Measurements from ENCODE around the gene TSPAN5. TPM values are rescaled to one million over a fixed set of nuclear protein-coding genes. Genes with fewer than 3 reads are reported as not detected.

The TSPAN5 gene
- polyA plus RNA-seq, 1 of the 3 experiments (the other 2 are of a cell fraction), result 38.6 TPM

DNA sequence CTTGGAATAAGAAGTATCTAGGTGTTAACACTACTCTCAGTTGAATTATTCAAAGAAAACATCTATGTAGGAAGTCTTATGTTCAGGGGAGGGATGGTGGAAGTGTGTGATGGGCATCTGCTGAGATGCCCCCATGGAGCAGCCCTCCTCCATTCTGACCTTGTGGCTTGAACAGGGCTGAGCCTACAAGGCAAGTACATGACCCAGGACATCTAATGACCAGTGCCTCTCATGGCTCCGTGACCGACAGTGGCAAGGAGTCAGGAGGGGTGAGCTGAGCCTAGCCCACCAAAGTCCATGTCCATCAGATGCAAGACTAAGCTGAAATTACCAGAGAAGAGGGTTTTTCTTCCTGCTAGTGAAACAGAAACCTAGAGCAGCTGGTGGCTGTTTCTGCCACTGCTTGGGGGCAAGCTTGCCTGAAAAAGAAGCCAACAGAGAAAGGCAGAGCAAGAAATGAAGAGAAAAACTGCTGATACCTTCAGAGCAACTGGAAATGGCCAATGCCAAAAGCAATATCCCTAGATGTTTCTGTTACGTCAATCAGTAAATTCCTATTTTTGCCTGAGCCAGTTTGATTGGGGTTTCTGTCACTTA is 113.5 kb downstream of the TSPAN5 start:
- ChIA-PET POLR2A (no interaction called here), CTCF (interaction anchor here (0.9 kb wide), 1 partner anchor 14 kb away, joined by 3 read pairs; no protein-coding TSS in a partner anchor)
- H3K9me3 ChIP-seq, result no peaks in the 10 kb centered on the region
- 83% methylated on average over 3 of the region's 3 CpGs for WGBS (ENCODE audit: low lambda C conversion rate)
- H3K4me1 ChIP-seq (ENCODE audit: control insufficient read depth in 1 of 2, insufficient read depth in 2 of 2, low read depth in 1 of 2, low read length in 1 of 2), result peaks cover 4% of the 10 kb centered on the region in 2 experiments; a peak in 2 of 4 replicates
- no peaks in the 10 kb centered on the region for H3K9me2 ChIP-seq
- H3K9ac ChIP-seq, result no peak overlapping the region
- DNase-seq, result no peak
- no peaks in the 10 kb centered on the region for H3F3A ChIP-seq (replicated peaks; ENCODE audit: insufficient read depth)
- no peak overlapping the region for H3K27ac ChIP-seq (ENCODE audit: low read depth in 2 of 2, low read length in 1 of 2)
- H3K79me2 ChIP-seq (ENCODE audit: insufficient read depth), result peaks cover 70% of the 10 kb centered on the region
- no peaks in the 10 kb centered on the region for H3K36me3 ChIP-seq (replicated peaks in 1 of 2; ENCODE audit: control insufficient read depth in 1 of 2, insufficient read depth in 2 of 2, low read length in 1 of 2)
- no peaks in the 10 kb centered on the region for H4K20me1 ChIP-seq (ENCODE audit: insufficient read depth)
- H3K4me2 ChIP-seq, result no peak overlapping the region
- no peak for TF ChIP-seq RXRA (IDR thresholded peaks at IDR 0.05; ENCODE audit: borderline replicate concordance, low read depth)
- TF ChIP-seq EZH2phosphoT487 (IDR thresholded peaks at IDR 0.05; ENCODE audit: borderline replicate concordance, low read depth), result no peak
- TF ChIP-seq, protein P1, sequence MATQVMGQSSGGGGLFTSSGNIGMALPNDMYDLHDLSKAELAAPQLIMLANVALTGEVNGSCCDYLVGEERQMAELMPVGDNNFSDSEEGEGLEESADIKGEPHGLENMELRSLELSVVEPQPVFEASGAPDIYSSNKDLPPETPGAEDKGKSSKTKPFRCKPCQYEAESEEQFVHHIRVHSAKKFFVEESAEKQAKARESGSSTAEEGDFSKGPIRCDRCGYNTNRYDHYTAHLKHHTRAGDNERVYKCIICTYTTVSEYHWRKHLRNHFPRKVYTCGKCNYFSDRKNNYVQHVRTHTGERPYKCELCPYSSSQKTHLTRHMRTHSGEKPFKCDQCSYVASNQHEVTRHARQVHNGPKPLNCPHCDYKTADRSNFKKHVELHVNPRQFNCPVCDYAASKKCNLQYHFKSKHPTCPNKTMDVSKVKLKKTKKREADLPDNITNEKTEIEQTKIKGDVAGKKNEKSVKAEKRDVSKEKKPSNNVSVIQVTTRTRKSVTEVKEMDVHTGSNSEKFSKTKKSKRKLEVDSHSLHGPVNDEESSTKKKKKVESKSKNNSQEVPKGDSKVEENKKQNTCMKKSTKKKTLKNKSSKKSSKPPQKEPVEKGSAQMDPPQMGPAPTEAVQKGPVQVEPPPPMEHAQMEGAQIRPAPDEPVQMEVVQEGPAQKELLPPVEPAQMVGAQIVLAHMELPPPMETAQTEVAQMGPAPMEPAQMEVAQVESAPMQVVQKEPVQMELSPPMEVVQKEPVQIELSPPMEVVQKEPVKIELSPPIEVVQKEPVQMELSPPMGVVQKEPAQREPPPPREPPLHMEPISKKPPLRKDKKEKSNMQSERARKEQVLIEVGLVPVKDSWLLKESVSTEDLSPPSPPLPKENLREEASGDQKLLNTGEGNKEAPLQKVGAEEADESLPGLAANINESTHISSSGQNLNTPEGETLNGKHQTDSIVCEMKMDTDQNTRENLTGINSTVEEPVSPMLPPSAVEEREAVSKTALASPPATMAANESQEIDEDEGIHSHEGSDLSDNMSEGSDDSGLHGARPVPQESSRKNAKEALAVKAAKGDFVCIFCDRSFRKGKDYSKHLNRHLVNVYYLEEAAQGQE (IDR thresholded peaks at IDR 0.05; ENCODE audit: low read depth, low read length), result no peak
- no peak for TF ChIP-seq SMC3 (IDR thresholded peaks at IDR 0.05; ENCODE audit: low read depth, low read length)
- TF ChIP-seq TAF1 (IDR thresholded peaks at IDR 0.05; ENCODE audit: borderline replicate concordance, low read depth, low read length), result no peak
- TF ChIP-seq, protein P2, sequence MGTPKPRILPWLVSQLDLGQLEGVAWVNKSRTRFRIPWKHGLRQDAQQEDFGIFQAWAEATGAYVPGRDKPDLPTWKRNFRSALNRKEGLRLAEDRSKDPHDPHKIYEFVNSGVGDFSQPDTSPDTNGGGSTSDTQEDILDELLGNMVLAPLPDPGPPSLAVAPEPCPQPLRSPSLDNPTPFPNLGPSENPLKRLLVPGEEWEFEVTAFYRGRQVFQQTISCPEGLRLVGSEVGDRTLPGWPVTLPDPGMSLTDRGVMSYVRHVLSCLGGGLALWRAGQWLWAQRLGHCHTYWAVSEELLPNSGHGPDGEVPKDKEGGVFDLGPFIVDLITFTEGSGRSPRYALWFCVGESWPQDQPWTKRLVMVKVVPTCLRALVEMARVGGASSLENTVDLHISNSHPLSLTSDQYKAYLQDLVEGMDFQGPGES (IDR thresholded peaks at IDR 0.05; ENCODE audit: low read depth, low read length), result no peak
- no peak for TF ChIP-seq RCOR1 (IDR thresholded peaks at IDR 0.05; ENCODE audit: low read length)
- TF ChIP-seq, protein P3, sequence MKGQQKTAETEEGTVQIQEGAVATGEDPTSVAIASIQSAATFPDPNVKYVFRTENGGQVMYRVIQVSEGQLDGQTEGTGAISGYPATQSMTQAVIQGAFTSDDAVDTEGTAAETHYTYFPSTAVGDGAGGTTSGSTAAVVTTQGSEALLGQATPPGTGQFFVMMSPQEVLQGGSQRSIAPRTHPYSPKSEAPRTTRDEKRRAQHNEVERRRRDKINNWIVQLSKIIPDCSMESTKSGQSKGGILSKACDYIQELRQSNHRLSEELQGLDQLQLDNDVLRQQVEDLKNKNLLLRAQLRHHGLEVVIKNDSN (IDR thresholded peaks at IDR 0.05; ENCODE audit: borderline replicate concordance, low read depth), result no peak
- no peak for TF ChIP-seq NRF1 (IDR thresholded peaks at IDR 0.05; ENCODE audit: low read depth, low read length)
- TF ChIP-seq SIN3A (IDR thresholded peaks at IDR 0.05; ENCODE audit: borderline replicate concordance, low read depth, low read length), result no peak
- TF ChIP-seq JUND (IDR thresholded peaks at IDR 0.05), result no peak
- no peak for TF ChIP-seq MXI1 (IDR thresholded peaks at IDR 0.05; ENCODE audit: low read depth, low read length)
- TF ChIP-seq, protein P4, sequence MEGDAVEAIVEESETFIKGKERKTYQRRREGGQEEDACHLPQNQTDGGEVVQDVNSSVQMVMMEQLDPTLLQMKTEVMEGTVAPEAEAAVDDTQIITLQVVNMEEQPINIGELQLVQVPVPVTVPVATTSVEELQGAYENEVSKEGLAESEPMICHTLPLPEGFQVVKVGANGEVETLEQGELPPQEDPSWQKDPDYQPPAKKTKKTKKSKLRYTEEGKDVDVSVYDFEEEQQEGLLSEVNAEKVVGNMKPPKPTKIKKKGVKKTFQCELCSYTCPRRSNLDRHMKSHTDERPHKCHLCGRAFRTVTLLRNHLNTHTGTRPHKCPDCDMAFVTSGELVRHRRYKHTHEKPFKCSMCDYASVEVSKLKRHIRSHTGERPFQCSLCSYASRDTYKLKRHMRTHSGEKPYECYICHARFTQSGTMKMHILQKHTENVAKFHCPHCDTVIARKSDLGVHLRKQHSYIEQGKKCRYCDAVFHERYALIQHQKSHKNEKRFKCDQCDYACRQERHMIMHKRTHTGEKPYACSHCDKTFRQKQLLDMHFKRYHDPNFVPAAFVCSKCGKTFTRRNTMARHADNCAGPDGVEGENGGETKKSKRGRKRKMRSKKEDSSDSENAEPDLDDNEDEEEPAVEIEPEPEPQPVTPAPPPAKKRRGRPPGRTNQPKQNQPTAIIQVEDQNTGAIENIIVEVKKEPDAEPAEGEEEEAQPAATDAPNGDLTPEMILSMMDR (IDR thresholded peaks at IDR 0.05), result no peak
- TF ChIP-seq TCF12 (IDR thresholded peaks at IDR 0.05), result no peak
- TF ChIP-seq POLR2AphosphoS5 (IDR thresholded peaks at IDR 0.05; ENCODE audit: low read depth, low read length), result no peak
- TF ChIP-seq FOXM1 (IDR thresholded peaks at IDR 0.05; ENCODE audit: low read depth), result no peak
- no peak for TF ChIP-seq YY1 (IDR thresholded peaks at IDR 0.05; ENCODE audit: low read depth)
- no peak for TF ChIP-seq RFX5 (IDR thresholded peaks at IDR 0.05; ENCODE audit: low read length)
- TF ChIP-seq FOXJ3 (CRISPR knock-in tag; IDR thresholded peaks at IDR 0.05), result no peak
- TF ChIP-seq GABPA (IDR thresholded peaks at IDR 0.05; ENCODE audit: low read depth), result no peak
- H3K4me3 ChIP-seq (ENCODE audit: low read depth in 2 of 2, low read length in 1 of 2), result no peak overlapping the region
- H3K27me3 ChIP-seq (ENCODE audit: insufficient read depth), result no peaks in the 10 kb centered on the region
- H2AFZ ChIP-seq (ENCODE audit: low read depth), result no peak overlapping the region

All from SK-N-SH (cell line).